ENCODE data around the gene FTCD.

FTCD gene

GRCh38 chr21:46127239-46128105, 27.9 kb downstream of the FTCD start:
- intact Hi-C loops (cut with DNase I): no loop called here
- peak in 5 of 10 donors; percentile 2 to 69 (median 55) for DNase-seq

- intact Hi-C loops (cut with DNase I): no loop called here
- DNase-seq: peak in 8 of 10 donors; percentile 3 to 73 (median 14)
Measured at GRCh38 chr21:46126309-46127238, 28.8 kb downstream of the FTCD start.

GRCh38 chr21:46125846-46126301, 29.5 kb downstream of the FTCD start:
- DNase-seq: peak in 8 of 10 donors; percentile 3 to 86 (median 15)
- intact Hi-C loops (cut with DNase I): no loop called here

GRCh38 chr21:46124926-46125845, 30.2 kb downstream of the FTCD start:
- intact Hi-C loops (cut with DNase I): no loop called here
- peak in 9 of 10 donors; percentile 4 to 77 (median 6) for DNase-seq

GRCh38 chr21:46124083-46124925, 31.1 kb downstream of the FTCD start:
- peak in 7 of 10 donors; percentile 3 to 83 (median 4) for DNase-seq
- intact Hi-C loops (cut with DNase I): no loop called here

GRCh38 chr21:46122758-46123683, 32.4 kb downstream of the FTCD start:
- intact Hi-C loops (cut with DNase I): no loop called here
- peak in 7 of 10 donors; percentile 1 to 60 (median 8) for DNase-seq

GRCh38 chr21:46122237-46122671, 33.1 kb downstream of the FTCD start:
- intact Hi-C loops (cut with DNase I): no loop called here
- peak in 9 of 10 donors; percentile 9 to 92 (median 27) for DNase-seq

- peak in 8 of 10 donors; percentile 2 to 71 (median 17) for DNase-seq
- intact Hi-C loops (cut with DNase I): no loop called here
Measured at GRCh38 chr21:46121286-46122221, 33.8 kb downstream of the FTCD start.

- DNase-seq: peak in 7 of 10 donors; percentile 1 to 76 (median 18)
- intact Hi-C loops (cut with DNase I): no loop called here
Measured at GRCh38 chr21:46120301-46121285, 34.8 kb downstream of the FTCD start.

GRCh38 chr21:46119637-46120271, 35.6 kb downstream of the FTCD start:
- DNase-seq: peak in 7 of 10 donors; percentile 4 to 79 (median 10)
- intact Hi-C loops (cut with DNase I): no loop called here

GRCh38 chr21:46119144-46119636, 36.2 kb downstream of the FTCD start:
- DNase-seq: peak in 7 of 10 donors; percentile 4 to 72 (median 23)
- intact Hi-C loops (cut with DNase I): no loop called here

- peak in 8 of 10 donors; percentile 0 to 73 (median 12) for DNase-seq
- intact Hi-C loops (cut with DNase I): no loop called here
Measured at GRCh38 chr21:46118316-46119143, 36.8 kb downstream of the FTCD start.

GRCh38 chr21:46117586-46118315, 37.6 kb downstream of the FTCD start:
- intact Hi-C loops (cut with DNase I): no loop called here
- DNase-seq: peak in 8 of 10 donors; percentile 2 to 78 (median 12)
